RWPE2 (cell line): ENCODE results near the gene GGN.

Experiments used
- ATAC-seq: fragments of 200-7000 bp; cut with Tn5 transposase; 3 replicates; pipeline ENCODE4 v1.9.1; 2021; ENCODE audit warnings: low read depth
- DNase-seq: peaks from one replicate; pipeline ENCODE4 v3.0.0-alpha.2; 2020; ENCODE audit warnings: low spot score
- H3K27ac ChIP-seq: fragments of 450-650 bp; 2 replicates; pipeline ENCODE4 v1.5.1; 2017; ENCODE audit warnings: mild to moderate bottlenecking; ENCODE audit not compliant: poor library complexity, severe bottlenecking
- H3K27me3 ChIP-seq: fragments of 250-450 bp; sonication (Bioruptor Pico); 2 replicates; pipeline ENCODE4 v1.5.1; 2021; ENCODE audit warnings: mild to moderate bottlenecking, moderate library complexity; ENCODE audit not compliant: insufficient read depth, poor library complexity, severe bottlenecking
- H3K36me3 ChIP-seq: fragments of 250-450 bp; sonication (Bioruptor Pico); 2 replicates; pipeline ENCODE4 v1.5.1; 2020; ENCODE audit warnings: low read depth, mild to moderate bottlenecking, moderate library complexity
- H3K4me1 ChIP-seq: fragments of 250-450 bp; sonication (Bioruptor Pico); 2 replicates; pipeline ENCODE4 v1.5.1; 2021; ENCODE audit warnings: mild to moderate bottlenecking, moderate library complexity; ENCODE audit not compliant: insufficient read depth, poor library complexity, severe bottlenecking
- H3K4me3 ChIP-seq: fragments of 250-450 bp; sonication (Bioruptor Pico); 2 replicates; pipeline ENCODE4 v1.5.1; 2021; ENCODE audit warnings: mild to moderate bottlenecking, moderate library complexity; ENCODE audit not compliant: severe bottlenecking
- H3K9me3 ChIP-seq: fragments of 250-450 bp; sonication (Bioruptor Pico); 2 replicates; pipeline ENCODE4 v1.5.1; 2021; ENCODE audit warnings: mild to moderate bottlenecking, moderate library complexity; ENCODE audit not compliant: severe bottlenecking
- CTCF ChIP-seq: fragments of 450-650 bp; IDR thresholded peaks from one replicate; pipeline ENCODE4 v1.5.1; 2017; ENCODE audit warnings: mild to moderate bottlenecking, moderate library complexity; ENCODE audit not compliant: poor library complexity, severe bottlenecking

The GGN gene

GRCh38 chr19:38336638-38337359 is 51.0 kb downstream of the GGN start:
- DNase-seq, result peak; percentile 95
- Histone ChIP-seq H3K36me3 (no peaks in the 10 kb centered on the region), H3K9me3 (no peaks in the 10 kb centered on the region), H3K4me1 (no peaks in the 10 kb centered on the region), H3K27me3 (no peaks in the 10 kb centered on the region), H3K27ac (peak overlapping the region; percentile 61), H3K4me3 (peak overlapping the region; percentile 46)
- no peak for TF ChIP-seq CTCF
- peak; percentile 59 for ATAC-seq

- DNase-seq (peak; percentile 99), ATAC-seq (peak; percentile 80)
- H3K4me1 ChIP-seq, result no peaks in the 10 kb centered on the region
- TF ChIP-seq CTCF, result no peak
- H3K4me3 ChIP-seq, result peak overlapping the region; percentile 46
- no peaks in the 10 kb centered on the region for H3K9me3 ChIP-seq
- H3K27me3 ChIP-seq, result no peaks in the 10 kb centered on the region
- H3K36me3 ChIP-seq, result no peaks in the 10 kb centered on the region
- H3K27ac ChIP-seq, result peak overlapping the region; percentile 61
Observed at GRCh38 chr19:38335949-38336637, 51.7 kb downstream of the GGN start.
